ENCODE results near the gene GRAMD4.

DNA sequence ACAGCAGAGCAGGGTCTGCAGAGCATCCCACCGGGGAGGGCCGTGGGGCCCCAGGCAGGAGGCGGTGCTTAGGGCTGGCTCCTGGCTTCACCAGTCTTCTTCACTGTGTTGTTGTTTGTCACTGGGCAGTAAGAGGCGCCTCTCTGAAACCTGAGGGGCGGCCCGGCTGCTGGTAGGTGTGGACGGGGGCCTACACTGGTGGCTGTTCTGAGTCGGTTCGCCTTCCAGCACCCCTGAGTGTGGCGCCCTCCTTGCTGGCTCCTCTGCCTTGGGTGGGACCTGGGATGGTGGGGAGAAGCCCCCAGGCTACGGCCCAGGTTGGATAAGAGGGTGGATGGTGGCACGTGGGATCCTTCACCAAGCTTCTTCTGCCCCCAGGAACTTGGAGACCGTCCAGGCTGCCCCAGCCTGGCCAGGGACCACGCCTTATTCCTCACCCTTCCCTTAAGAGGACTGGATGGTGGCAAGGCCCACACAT, 10.4 kb upstream of the GRAMD4 start:
- TF ChIP-seq, protein P1, sequence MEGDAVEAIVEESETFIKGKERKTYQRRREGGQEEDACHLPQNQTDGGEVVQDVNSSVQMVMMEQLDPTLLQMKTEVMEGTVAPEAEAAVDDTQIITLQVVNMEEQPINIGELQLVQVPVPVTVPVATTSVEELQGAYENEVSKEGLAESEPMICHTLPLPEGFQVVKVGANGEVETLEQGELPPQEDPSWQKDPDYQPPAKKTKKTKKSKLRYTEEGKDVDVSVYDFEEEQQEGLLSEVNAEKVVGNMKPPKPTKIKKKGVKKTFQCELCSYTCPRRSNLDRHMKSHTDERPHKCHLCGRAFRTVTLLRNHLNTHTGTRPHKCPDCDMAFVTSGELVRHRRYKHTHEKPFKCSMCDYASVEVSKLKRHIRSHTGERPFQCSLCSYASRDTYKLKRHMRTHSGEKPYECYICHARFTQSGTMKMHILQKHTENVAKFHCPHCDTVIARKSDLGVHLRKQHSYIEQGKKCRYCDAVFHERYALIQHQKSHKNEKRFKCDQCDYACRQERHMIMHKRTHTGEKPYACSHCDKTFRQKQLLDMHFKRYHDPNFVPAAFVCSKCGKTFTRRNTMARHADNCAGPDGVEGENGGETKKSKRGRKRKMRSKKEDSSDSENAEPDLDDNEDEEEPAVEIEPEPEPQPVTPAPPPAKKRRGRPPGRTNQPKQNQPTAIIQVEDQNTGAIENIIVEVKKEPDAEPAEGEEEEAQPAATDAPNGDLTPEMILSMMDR (conservative IDR thresholded peaks at IDR 0.05; ENCODE audit: low read depth, low read length) = no peak
- no peak for TF ChIP-seq EZH2 (IDR thresholded peaks at IDR 0.05; ENCODE audit: borderline replicate concordance, low read depth, low read length, poor library complexity, severe bottlenecking)
